Testis (tissue), 3 donors: ENCODE results near the gene SLC28A1. TPM values are rescaled to one million over a fixed set of nuclear protein-coding genes. Genes with fewer than 3 reads are reported as not detected.

ENCODE experiments used
- DNase-seq: peaks from one replicate; pipeline ENCODE4 v3.0.0-alpha.2; 2019
- H3K27ac ChIP-seq, 2 donors: fragments of 200-600 bp; sonication (generic); one replicate each; pipeline ENCODE4 v1.5.1; 2019
- H3K27me3 ChIP-seq: fragments of 200-600 bp; sonication (generic); one replicate; pipeline ENCODE4 v1.5.1; 2019
- H3K36me3 ChIP-seq: fragments of 200-600 bp; sonication (generic); one replicate; pipeline ENCODE4 v1.5.1; 2017; ENCODE audit warnings: low read depth; ENCODE audit errors: missing control alignments
- H3K4me1 ChIP-seq: fragments of 200-600 bp; sonication (generic); one replicate; pipeline ENCODE4 v1.5.1; 2019
- H3K4me3 ChIP-seq, 2 donors: fragments of 200-600 bp; sonication (generic); one replicate each; pipeline ENCODE4 v1.5.1; 2017 to 2019
- H3K9me3 ChIP-seq: fragments of 200-600 bp; sonication (generic); one replicate; pipeline ENCODE4 v1.5.1; 2017
- CTCF ChIP-seq, 3 experiments: fragments of 450-650 bp in 2 of 3; fragments of 200-600 bp in 1 of 3; sonication (generic) in 1 of 3; IDR thresholded peaks; one replicate each; pipeline ENCODE4 v1.5.1; 2016 to 2019; ENCODE audit warnings: antibody characterized with exemption in 3 of 3, mild to moderate bottlenecking in 2 of 3, moderate library complexity in 1 of 3
- POLR2A ChIP-seq: fragments of 450-650 bp; IDR thresholded peaks from one replicate; pipeline ENCODE4 v1.6.1; 2017; ENCODE audit warnings: antibody characterized with exemption, mild to moderate bottlenecking, moderate library complexity
- WGBS, 2 donors: methylation state at CpG; one replicate each; pipeline ENCODE4 v1.1.5; 2018; 5-methylcytosine and 5-hydroxymethylcytosine counted together
- intact Hi-C: fragments of 100-400 bp; cut with DNase I; formaldehyde crosslinking; loops from one replicate; pipeline ENCODE4 v1.15.1; 2023; ENCODE audit warnings: low total_unique reads
- polyA plus RNA-seq: library from polyadenylated mRNA; stranded (reverse); fragments of 350-450 nt; fragmentation: Illumina TruSeq; extraction: RNeasy Lipid Tissue Mini Kit (QIAGEN cat#74804); gene quantifications from one replicate; pipeline ENCODE4 v1.2.3, GENCODE V29; 2014; ENCODE audit warnings: low read depth, low replicate concordance; ENCODE audit not compliant: insufficient read depth
- total RNA-seq, 2 donors: library from RNA; depleted of rRNA; stranded (reverse); fragments of >200 nt; gene quantifications; one replicate each; pipeline ENCODE4 v1.2.3, GENCODE V29; 2016

SLC28A1 gene
- total and polyA plus RNA-seq, 3 donors from 2014 or later, result 0.26 to 0.31 (median 0.31) TPM

DNA sequence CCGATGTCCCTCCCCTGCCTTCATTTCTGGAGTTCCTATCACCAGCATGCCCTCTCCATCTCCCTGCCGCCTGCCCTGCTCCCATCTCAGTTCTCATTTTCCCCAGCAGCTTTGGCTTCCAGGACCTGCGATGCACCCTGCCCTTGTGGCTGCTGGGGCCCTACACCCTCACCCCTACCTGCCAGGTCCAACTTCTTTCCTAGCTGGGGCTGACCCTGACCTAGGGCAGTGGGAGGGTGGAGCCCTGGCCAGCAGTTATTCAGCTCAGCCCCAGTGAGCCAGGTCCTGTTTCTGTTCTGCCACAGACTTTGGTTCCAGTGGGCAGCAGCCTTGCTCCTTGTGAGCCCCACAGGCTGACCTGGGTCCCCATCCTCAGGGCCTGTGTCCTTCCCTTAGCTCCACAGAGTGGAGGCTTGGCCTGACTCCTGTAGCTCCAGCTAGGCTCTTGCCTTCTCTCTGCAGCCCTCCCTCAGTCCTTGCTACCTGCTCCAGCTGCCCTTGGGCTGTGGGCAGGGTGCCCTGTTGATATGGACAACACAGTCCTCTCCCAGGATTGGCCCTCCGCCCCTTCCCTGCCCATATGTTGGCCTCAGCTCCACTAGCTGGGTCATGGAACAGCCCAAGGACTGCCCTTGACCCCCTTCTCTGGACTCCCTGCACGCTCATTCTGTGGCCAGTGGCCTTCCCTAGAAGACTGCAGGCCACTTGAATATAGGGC is 62.5 kb downstream of the SLC28A1 start:
- intact Hi-C loops, result no loop called here
- 70 to 90% methylated on average over 5 of the region's 5 CpGs for WGBS, 2 donors
- Histone ChIP-seq H3K27me3 (no peaks in the 10 kb centered on the region), H3K27ac (no peak overlapping the region), H3K9me3 (no peaks in the 10 kb centered on the region), H3K4me3 (no peak overlapping the region), H3K4me1 (no peaks in the 10 kb centered on the region), H3K36me3 (no peaks in the 10 kb centered on the region)
- DNase-seq, result no peak
- TF ChIP-seq POLR2A, result no peak
- TF ChIP-seq CTCF (IDR thresholded peaks at IDR 0.05), result no peak

DNA sequence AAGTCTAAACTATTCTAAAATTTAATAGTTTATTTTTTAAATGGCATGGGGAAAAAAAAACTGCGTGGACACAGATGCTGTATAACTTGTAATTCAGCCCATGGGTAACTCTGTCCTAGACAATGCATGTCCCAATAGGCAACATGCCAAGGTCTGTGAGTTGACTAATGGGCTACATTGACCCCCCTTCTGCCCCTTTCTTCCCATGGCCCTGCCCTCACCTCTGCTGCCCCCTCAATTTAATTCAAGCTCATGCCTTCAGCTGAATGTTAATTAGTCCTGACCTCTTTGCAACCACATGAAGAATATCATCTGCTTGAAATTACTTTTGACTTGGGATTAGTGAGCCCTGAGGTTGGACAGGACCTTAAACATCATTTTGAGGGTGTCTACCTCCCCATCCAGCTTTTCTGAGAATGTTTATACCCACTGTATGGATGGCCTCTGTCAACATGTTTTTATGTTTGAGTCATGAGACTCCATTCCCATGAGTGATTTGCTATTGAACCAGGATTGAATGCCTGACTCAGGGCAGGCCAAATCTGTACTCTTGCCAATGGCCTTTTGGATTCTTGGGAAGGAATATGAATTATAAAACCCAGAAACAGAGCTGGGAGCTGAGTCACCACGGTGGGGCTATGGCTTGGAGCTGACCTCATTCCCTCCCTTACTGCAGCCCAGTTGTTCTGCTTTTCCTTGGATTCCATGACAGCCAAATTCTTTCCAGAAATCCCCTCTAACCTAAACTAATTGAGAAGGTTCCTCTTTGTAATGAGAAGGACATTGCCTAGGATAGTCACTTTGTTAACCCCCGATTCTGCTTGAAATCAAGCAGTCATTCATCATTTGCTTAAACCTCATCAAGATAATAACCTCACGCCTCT is 63.7 kb downstream of the SLC28A1 start:
- Histone ChIP-seq H3K4me1 (no peaks in the 10 kb centered on the region), H3K27ac (no peak overlapping the region)
- intact Hi-C loops, result no loop called here

DNA sequence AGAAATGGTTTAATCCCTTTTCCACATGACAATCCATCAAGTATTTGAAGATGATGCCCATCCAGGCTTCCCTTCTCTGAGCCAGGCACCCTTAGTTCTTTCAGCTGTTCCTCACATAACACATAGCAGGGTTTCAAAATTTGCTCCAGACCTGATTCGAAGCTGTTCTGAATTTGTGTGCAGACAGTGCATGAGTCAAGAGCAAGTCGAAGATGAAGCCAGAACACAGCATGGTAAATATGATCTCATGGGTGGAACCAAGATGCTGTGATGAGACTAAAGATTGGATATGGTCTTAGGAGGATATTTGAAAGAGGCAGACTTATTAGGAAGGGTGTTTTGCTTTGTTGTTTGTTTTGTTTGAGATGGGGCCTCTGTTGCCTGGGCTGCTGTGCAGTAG is 64.6 kb downstream of the SLC28A1 start:
- intact Hi-C loops, result no loop called here
- TF ChIP-seq CTCF (IDR thresholded peaks at IDR 0.05) (no peak), POLR2A (no peak)
- Histone ChIP-seq H3K4me1 (no peaks in the 10 kb centered on the region), H3K4me3 (no peak overlapping the region), H3K27me3 (no peaks in the 10 kb centered on the region), H3K9me3 (no peaks in the 10 kb centered on the region), H3K27ac (no peak overlapping the region), H3K36me3 (no peaks in the 10 kb centered on the region)
- no peak for DNase-seq
- WGBS, 2 donors, result 82 to 97% methylated on average over 2 of the region's 2 CpGs

More for the DNA sequence above, 63.7 kb downstream of the SLC28A1 start:
- Histone ChIP-seq H3K27me3 (no peaks in the 10 kb centered on the region), H3K9me3 (no peaks in the 10 kb centered on the region), H3K4me3 (no peak overlapping the region), H3K36me3 (no peaks in the 10 kb centered on the region)
- 67 to 78% methylated on average over 4 of the region's 4 CpGs for WGBS, 2 donors
- no peak for DNase-seq
- TF ChIP-seq CTCF (IDR thresholded peaks at IDR 0.05) (no peak), POLR2A (no peak)

DNA sequence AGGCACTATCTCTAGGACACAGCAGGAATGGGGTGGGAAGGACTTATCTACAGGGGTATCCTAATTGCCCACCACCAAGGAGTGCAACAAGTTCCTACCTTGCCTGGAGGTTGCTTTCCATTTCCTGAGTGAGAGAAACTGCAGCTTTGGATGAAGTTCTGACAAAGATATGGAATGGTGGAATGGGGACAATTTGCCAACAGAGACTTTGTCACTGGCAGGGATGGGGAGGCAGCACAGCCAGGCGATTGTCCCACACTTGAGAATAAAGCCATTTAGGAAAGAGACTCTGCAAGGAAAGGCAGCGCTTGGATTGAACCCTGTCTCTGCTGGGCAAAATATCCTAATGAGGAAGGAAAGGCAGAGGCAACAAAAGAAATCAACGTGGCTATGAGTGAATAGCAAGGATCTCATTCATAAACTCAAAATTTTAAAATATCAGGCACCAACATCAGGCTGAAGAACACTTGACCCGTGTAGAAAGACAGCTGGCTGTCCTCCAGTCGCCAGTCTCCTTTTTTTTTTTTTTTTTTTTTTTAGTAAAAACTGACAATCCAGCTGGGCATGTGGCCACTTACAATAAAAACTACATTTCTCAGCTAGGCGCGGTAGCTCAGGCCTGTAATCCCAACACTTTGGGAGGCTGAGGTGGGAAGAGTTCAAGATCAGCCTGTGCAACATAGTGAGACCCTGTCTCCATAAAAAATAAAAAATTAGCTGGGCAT is 65.5 kb downstream of the SLC28A1 start:
- no peaks in the 10 kb centered on the region for H3K27me3 ChIP-seq
- H3K4me3 ChIP-seq, result no peak overlapping the region
- H3K36me3 ChIP-seq, result no peaks in the 10 kb centered on the region
- intact Hi-C loops, result loop anchor here (10.0 kb wide), 1 partner anchor 95 kb away; no protein-coding TSS in a partner anchor
- no peak for DNase-seq
- no peak overlapping the region for H3K27ac ChIP-seq
- no peaks in the 10 kb centered on the region for H3K9me3 ChIP-seq
- 68 to 74% methylated on average over 7 of the region's 7 CpGs for WGBS, 2 donors
- no peaks in the 10 kb centered on the region for H3K4me1 ChIP-seq
- TF ChIP-seq POLR2A (no peak), CTCF (IDR thresholded peaks at IDR 0.05) (no peak)
